LNCAP (cell line): ENCODE measurements around the gene SPEF1.

Experiments
- TF ChIP-seq, protein P1 (sequence below): fragments of 450-650 bp; IDR thresholded peaks from 2 replicates; pipeline ENCODE4 v1.5.1; 2017; ENCODE audit warnings: mild to moderate bottlenecking

The SPEF1 gene

DNA sequence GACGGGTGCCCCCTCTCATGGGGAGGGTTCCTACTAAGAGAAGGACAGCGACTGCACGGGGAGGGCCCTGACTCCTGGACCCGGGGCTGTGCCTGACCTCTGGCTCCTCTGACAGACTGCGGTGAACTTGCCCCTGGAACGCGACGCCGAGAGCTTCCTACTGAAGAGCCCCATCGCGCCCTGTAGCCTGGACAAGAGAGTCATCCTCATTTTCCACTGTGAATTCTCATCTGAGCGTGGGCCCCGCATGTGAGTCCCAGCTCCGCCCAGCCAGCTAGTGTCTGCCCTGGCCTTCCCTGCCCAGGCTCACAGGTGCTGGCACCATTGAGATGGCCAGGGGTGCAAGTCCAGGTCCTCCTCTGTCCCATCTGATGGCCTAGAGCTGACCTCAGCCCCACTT lies 22.0 kb upstream of the SPEF1 start:
- TF ChIP-seq, protein P1, sequence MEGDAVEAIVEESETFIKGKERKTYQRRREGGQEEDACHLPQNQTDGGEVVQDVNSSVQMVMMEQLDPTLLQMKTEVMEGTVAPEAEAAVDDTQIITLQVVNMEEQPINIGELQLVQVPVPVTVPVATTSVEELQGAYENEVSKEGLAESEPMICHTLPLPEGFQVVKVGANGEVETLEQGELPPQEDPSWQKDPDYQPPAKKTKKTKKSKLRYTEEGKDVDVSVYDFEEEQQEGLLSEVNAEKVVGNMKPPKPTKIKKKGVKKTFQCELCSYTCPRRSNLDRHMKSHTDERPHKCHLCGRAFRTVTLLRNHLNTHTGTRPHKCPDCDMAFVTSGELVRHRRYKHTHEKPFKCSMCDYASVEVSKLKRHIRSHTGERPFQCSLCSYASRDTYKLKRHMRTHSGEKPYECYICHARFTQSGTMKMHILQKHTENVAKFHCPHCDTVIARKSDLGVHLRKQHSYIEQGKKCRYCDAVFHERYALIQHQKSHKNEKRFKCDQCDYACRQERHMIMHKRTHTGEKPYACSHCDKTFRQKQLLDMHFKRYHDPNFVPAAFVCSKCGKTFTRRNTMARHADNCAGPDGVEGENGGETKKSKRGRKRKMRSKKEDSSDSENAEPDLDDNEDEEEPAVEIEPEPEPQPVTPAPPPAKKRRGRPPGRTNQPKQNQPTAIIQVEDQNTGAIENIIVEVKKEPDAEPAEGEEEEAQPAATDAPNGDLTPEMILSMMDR, result no peak

DNA sequence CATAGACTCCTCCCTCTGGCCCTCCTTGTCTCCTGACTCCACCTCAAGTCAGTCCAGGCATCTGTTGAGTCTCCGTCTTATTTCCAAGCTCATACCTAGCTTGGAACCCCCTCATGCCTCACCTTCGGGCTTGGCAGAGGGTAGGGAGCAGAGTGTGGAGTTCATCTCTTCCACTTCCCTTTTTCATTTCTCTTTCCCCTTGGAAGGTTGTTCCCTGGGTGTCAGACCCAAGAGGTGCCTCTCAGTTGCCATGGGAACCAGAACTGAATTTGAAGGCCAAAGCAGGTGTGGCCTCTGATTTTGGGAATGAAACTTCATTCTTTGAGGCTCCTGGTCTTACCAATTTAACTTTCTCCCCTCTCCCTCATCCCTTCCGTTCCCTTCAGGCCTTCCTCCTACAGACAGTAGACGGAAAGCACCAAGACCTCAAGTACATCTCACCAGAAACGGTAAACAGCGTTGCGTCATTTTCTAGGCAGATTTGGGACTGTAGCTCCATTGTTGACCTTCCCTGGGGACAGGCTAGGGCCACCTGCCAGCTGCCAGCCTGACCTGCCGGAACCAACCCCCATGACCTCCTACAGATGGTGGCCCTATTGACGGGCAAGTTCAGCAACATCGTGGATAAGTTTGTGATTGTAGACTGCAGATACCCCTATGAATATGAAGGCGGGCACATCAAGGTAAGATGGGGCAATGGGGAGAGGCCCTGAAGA lies 21.4 kb upstream of the SPEF1 start:
- TF ChIP-seq, protein P1, result no peak

DNA sequence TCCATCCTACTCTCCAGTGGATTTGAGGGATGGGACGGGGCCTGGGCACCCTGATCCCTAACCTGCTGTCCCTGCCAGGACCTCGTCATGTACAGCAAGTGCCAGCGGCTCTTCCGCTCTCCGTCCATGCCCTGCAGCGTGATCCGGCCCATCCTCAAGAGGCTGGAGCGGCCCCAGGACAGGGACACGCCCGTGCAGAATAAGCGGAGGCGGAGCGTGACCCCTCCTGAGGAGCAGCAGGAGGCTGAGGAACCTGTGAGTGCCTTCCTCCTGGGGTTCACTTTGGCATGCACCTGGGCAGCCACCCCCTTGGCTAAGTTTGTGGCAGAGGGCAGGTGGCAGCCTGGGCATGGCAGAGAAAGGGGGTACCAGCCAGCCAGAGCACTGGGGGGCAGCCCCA lies 20.6 kb upstream of the SPEF1 start:
- TF ChIP-seq, protein P1, result no peak

DNA sequence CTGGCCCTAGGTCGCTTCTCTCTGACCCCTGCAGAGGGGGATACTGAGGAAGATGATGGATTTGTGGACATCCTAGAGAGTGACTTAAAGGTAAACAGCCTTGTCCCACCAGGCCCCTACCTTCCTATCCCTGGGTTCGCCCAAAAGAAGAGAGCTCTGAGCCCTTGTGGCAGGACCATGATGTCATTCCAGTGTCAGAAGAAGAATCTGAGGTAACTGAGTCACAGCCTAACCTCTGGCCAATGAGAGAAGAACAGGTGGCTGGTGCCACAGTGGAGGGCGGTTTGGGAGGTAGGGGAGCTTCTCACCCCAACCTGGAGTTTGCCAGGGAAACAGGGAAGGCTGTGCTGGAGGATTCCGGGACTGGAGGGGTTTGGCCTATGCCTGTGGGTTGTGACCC lies 20.1 kb upstream of the SPEF1 start:
- TF ChIP-seq, protein P1, result no peak

DNA sequence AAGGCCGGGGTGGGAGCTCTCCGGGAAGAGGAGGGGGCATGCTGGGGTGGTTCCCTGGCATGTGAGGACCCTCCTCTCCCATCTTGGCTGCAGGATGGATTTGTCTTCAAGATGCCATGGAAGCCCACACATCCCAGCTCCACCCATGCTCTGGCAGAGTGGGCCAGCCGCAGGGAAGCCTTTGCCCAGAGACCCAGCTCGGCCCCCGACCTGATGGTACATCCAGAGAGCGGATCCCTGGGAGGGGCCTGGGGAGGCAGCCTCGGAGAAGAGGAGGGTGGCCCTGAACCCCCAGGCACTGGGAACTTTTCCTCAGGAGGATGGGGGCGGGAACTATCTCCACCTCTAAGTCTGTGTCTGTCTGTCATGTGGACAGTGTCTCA lies 19.6 kb upstream of the SPEF1 start:
- TF ChIP-seq, protein P1, result no peak

DNA sequence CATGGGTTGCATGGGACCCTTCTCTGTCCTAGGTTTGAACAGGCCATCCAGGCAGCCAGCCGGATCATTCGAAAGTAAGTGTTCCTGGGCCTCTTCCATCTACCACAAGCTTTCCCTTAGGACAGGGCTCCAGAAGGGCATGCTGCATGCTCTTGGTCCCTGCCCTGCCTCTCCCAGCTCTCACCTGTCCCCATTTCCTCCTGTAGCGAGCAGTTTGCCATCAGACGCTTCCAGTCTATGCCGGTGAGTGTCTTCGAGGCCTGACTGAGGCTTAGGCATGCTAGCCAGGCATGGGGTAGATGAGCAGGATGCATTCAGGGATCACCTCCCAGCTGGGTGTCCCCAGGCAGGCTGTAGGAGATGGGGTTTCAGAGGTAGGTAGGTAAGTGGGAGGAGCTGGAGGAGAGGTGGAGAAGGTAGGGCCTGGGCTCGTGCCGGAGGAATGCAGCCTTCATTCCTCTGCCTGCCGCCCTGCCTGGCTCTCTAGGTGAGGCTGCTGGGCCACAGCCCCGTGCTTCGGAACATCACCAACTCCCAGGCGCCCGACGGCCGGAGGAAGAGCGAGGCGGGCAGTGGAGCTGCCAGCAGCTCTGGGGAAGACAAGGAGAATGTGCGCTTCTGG lies 19.1 kb upstream of the SPEF1 start:
- TF ChIP-seq, protein P1, result no peak

DNA sequence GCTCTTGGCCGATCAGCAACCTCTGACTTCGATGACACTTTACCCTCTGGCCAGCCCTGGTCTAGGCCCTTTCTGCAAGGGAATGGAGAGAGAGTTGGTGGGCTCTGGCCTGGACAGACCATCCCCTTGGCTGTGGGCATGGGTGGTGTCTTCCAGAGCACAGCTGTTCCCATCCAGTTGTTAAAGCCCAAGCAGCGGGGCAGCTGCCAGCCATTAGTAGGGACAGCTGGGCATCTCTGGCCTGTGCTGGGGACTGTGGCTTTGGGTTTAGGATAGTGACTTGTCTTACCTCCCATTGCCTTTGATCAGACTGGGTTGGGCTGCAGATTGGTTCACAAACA lies 17.6 kb upstream of the SPEF1 start:
- TF ChIP-seq, protein P1, result no peak
